Tibial nerve (tissue), 4 donors: ENCODE measurements around the gene ERFL. TPM values are rescaled to one million over a fixed set of nuclear protein-coding genes. Genes with fewer than 3 reads are reported as not detected.

Experiments
- DNase-seq, 2 donors: peaks; one replicate each; pipeline ENCODE4 v3.0.0-alpha.2; 2019; ENCODE audit warnings: low spot score in 2 of 2
- H3K27ac ChIP-seq, 4 donors: fragments of 200-600 bp; sonication (generic) in 3 of 4; one replicate each; pipeline ENCODE4 v1.5.1; 2017 to 2019; ENCODE audit warnings: mild to moderate bottlenecking in 1 of 4
- H3K27me3 ChIP-seq, 2 donors: fragments of 200-600 bp; sonication (generic) in 1 of 2; one replicate each; pipeline versions ENCODE4 v1.5.1 to v1.6.0; 2017 to 2019
- H3K36me3 ChIP-seq, 3 donors: fragments of 200-600 bp; sonication (generic); one replicate each; pipeline ENCODE4 v1.5.1; 2018 to 2019
- H3K4me1 ChIP-seq, 4 donors: fragments of 200-600 bp; sonication (generic) in 3 of 4; one replicate each; pipeline ENCODE4 v1.5.1; 2017 to 2019
- H3K4me3 ChIP-seq, 4 donors: fragments of 200-600 bp; sonication (generic) in 3 of 4; one replicate each; pipeline ENCODE4 v1.5.1; 2017 to 2019; ENCODE audit warnings: mild to moderate bottlenecking in 1 of 4, moderate library complexity in 1 of 4
- H3K9me3 ChIP-seq, 4 donors: fragments of 200-600 bp; sonication (generic) in 3 of 4; one replicate each; pipeline ENCODE4 v1.5.1; 2017 to 2019
- EP300 ChIP-seq, 2 donors: sonication (generic); formaldehyde crosslinking; IDR thresholded peaks; one replicate each; pipeline ENCODE4 v1.6.1; 2017; ENCODE audit warnings: antibody characterized with exemption in 2 of 2, mild to moderate bottlenecking in 1 of 2
- POLR2A ChIP-seq, 2 donors: fragments of 450-650 bp; IDR thresholded peaks; one replicate each; pipeline ENCODE4 v1.6.1; 2017; ENCODE audit warnings: antibody characterized with exemption in 2 of 2, mild to moderate bottlenecking in 2 of 2, moderate library complexity in 2 of 2
- WGBS, 2 donors: methylation state at CpG; one replicate each; pipeline ENCODE4 v1.1.5; 2018; 5-methylcytosine and 5-hydroxymethylcytosine counted together
- total RNA-seq, 4 donors: library from RNA; depleted of rRNA; stranded (reverse); fragments of >200 nt; gene quantifications; one replicate each; pipeline ENCODE4 v1.1.0, GENCODE V29; 2016
- TF ChIP-seq, protein P1 (sequence below), 5 experiments: fragments of 200-600 bp in 3 of 5; fragments of 450-650 bp in 2 of 5; sonication (generic) in 3 of 5; IDR thresholded peaks; one replicate each; pipeline ENCODE4 v1.5.1; 2016 to 2019; ENCODE audit warnings: antibody characterized with exemption in 5 of 5, mild to moderate bottlenecking in 3 of 5, moderate library complexity in 2 of 5

Gene ERFL
- total RNA-seq, 4 donors from 2014 or later = 0.30 to 0.59 (median 0.42) TPM; not detected in 1

DNA sequence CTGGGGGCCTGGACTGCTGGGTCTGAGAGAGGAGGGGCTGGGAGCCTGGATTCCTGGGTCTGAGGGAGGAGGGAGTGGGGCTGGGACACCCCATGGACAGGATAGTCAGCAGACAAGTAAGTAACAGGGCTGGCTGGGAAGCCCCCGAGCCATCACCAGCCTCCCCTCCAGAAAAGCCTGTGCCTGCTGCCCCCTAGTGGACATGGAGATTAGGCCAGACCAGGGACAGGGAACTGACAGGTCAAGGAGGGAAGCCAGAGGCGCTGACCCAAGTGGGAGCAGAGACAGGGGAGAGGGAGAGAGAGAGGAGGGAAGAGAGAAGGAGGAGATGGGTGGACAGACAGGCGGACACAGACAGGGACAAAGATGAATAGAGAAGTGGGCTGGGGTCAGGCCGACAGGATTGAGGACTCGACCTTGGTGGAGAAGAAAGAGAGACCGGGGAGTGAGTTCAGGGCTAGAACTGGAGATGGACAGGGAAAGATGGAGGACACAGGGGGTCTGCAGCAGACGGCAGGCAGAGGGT, 6.7 kb upstream of the ERFL start:
- Histone ChIP-seq H3K9me3 (no peaks in the 10 kb centered on the region), H3K27ac (no peak overlapping the region), H3K27me3 (peaks cover 0 to 85% of the 10 kb centered on the region in 2 donors), H3K4me3 (no peak overlapping the region), H3K4me1 (peaks cover 0 to 17% (median 4%) of the 10 kb centered on the region in 4 donors), H3K36me3 (no peaks in the 10 kb centered on the region)
- TF ChIP-seq EP300 (IDR thresholded peaks at IDR 0.05) = no peak
- no peak for TF ChIP-seq POLR2A (IDR thresholded peaks at IDR 0.05)
- TF ChIP-seq, protein P1, sequence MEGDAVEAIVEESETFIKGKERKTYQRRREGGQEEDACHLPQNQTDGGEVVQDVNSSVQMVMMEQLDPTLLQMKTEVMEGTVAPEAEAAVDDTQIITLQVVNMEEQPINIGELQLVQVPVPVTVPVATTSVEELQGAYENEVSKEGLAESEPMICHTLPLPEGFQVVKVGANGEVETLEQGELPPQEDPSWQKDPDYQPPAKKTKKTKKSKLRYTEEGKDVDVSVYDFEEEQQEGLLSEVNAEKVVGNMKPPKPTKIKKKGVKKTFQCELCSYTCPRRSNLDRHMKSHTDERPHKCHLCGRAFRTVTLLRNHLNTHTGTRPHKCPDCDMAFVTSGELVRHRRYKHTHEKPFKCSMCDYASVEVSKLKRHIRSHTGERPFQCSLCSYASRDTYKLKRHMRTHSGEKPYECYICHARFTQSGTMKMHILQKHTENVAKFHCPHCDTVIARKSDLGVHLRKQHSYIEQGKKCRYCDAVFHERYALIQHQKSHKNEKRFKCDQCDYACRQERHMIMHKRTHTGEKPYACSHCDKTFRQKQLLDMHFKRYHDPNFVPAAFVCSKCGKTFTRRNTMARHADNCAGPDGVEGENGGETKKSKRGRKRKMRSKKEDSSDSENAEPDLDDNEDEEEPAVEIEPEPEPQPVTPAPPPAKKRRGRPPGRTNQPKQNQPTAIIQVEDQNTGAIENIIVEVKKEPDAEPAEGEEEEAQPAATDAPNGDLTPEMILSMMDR (IDR thresholded peaks at IDR 0.05) = peak; percentile 52 to 91 (median 74)
- WGBS, 2 donors = 24 to 26% methylated on average over 7 of the region's 7 CpGs
- peak; percentile 26 to 72 for DNase-seq

DNA sequence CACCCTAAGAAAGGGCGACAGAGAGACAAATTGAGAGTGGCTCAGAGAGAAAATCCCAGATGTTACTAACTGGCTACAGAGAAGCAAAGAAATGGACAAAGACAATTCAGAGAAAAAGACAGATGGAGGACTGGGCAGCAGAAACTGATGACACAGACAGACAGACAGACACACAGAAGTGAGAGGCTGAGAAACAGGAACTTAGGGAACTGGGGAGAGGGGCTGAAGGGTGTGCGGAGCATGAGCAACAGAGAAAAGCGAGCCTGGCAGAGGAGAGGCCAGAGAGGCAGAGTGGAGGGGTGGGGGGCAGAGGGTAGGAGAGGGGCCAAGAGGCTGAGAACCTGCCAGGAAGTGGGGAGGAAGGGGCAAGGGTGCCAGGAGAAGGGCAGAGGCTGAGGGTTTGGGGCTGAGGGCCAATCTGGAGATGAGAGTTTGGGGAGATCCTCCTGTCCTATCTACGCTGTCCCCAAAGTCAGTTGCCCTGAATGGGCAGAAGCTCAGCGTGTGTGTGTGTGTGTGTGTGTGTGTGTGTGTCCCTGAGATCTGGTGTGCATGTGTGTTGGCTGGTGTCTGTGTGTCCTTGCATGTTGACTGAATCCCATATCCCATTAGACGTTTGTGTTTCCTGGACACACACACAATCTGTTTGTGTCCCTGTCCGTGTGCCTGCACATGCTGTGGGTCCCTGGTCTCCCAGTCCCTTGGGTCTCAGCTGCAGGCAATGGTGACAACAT, 5.6 kb upstream of the ERFL start:
- no peak for DNase-seq
- Histone ChIP-seq H3K27me3 (peaks cover 0 to 90% of the 10 kb centered on the region in 2 donors), H3K9me3 (no peaks in the 10 kb centered on the region), H3K4me3 (no peak overlapping the region), H3K27ac (no peak overlapping the region), H3K36me3 (no peaks in the 10 kb centered on the region), H3K4me1 (peaks cover 0 to 21% (median 7%) of the 10 kb centered on the region in 4 donors)
- WGBS, 2 donors = 57 to 63% methylated on average over 7 of the region's 7 CpGs
- TF ChIP-seq EP300 (IDR thresholded peaks at IDR 0.05) = no peak
- no peak for TF ChIP-seq POLR2A (IDR thresholded peaks at IDR 0.05)
- TF ChIP-seq, protein P1 (IDR thresholded peaks at IDR 0.05) = no peak

DNA sequence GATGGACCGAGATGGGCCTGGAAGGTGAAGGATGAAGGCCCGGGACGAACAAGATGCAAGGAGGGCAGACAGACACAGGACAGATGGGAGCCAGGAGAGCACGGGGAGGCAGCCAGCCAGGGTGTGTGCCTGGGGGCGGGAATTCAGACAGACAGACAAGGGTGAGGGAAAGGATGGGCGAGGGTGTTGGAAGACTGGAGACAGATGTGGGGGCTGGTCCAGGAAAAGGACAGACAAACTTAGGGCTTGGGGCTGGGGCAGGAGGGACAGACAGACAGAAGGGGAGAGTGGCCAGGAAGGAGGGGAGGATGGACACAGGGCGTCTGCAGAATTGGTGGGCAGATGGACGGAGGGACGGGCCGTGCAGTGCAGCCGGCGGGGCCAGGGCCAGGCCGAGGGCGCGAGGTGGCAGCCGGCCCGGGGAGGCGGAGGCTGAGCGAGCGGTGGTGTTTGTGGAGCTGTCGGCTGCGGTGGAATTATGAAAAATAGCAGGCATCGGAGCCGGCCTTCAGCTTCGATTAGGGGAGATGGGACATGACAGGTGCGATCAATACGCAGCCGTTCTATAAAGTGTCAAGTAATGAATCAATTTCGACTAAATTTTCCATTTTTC, 4.6 kb upstream of the ERFL start:
- no peaks in the 10 kb centered on the region for H3K9me3 ChIP-seq
- peaks cover 0 to 32% (median 11%) of the 10 kb centered on the region in 4 donors for H3K4me1 ChIP-seq
- no peaks in the 10 kb centered on the region for H3K36me3 ChIP-seq
- no peak for DNase-seq
- WGBS, 2 donors = 17 to 32% methylated on average over 29 of the region's 29 CpGs
- no peak overlapping the region for H3K27ac ChIP-seq
- H3K4me3 ChIP-seq = no peak overlapping the region
- TF ChIP-seq POLR2A (IDR thresholded peaks at IDR 0.05) = no peak
- TF ChIP-seq EP300 (IDR thresholded peaks at IDR 0.05) = no peak
- TF ChIP-seq, protein P1 (IDR thresholded peaks at IDR 0.05) = no peak
- peaks cover 4 to 99% of the 10 kb centered on the region in 2 donors for H3K27me3 ChIP-seq

DNA sequence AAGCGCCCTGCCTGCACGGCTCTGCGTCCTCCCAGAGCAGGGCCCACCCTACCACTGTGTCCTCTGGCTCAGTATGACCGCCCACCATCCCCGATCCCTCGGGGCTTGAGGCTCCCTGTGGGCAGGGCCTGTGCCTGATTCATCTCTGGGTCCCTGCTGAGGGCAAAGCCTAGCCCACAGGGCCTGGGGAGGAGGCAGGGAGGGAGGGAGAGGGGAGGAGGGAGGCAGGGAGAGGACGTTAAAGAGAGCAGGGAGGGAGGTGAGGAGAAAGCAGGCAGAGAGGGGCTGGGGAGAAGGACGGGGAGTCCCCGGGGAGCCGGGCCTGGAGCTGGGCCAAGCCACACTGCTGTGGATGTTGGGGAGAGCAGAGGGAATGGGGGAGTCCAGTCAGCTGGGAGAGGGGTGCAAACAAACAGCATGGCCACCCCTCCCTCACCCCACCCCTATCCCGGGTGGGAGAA, 4.0 kb upstream of the ERFL start:
- 15 to 16% methylated on average over 11 of the region's 11 CpGs for WGBS, 2 donors
- Histone ChIP-seq H3K4me1 (peaks cover 0 to 35% (median 12%) of the 10 kb centered on the region in 4 donors), H3K27me3 (peaks cover 8 to 99% of the 10 kb centered on the region in 2 donors)

More for the DNA sequence above, 4.0 kb upstream of the ERFL start:
- H3K4me3 ChIP-seq = no peak overlapping the region
- H3K27ac ChIP-seq = no peak overlapping the region
- no peaks in the 10 kb centered on the region for H3K9me3 ChIP-seq
- TF ChIP-seq EP300 (IDR thresholded peaks at IDR 0.05) = no peak
- TF ChIP-seq, protein P1 (IDR thresholded peaks at IDR 0.05) = no peak
- TF ChIP-seq POLR2A (IDR thresholded peaks at IDR 0.05) = no peak
- no peak for DNase-seq
- no peaks in the 10 kb centered on the region for H3K36me3 ChIP-seq
